GM20000 (cell line): ENCODE results near the gene MAGI1.

Experiments
- DNase-seq: peaks from one replicate; pipeline ENCODE4 v3.0.0; 2012; ENCODE audit warnings: low spot score
- CTCF ChIP-seq: IDR thresholded peaks from 2 replicates; pipeline ENCODE4 v1.5.1; 2012; ENCODE audit warnings: mild to moderate bottlenecking, control low read depth; ENCODE audit errors: extremely low read depth, missing control alignments

Gene MAGI1

GRCh38 chr3:65677486-65678010 lies 361.2 kb downstream of the MAGI1 start:
- no peak for TF ChIP-seq CTCF
- DNase-seq: no peak

- no peak for DNase-seq
- no peak for TF ChIP-seq CTCF
These were observed 362.1 kb downstream of the MAGI1 start for GRCh38 chr3:65676580-65676979.

DNA sequence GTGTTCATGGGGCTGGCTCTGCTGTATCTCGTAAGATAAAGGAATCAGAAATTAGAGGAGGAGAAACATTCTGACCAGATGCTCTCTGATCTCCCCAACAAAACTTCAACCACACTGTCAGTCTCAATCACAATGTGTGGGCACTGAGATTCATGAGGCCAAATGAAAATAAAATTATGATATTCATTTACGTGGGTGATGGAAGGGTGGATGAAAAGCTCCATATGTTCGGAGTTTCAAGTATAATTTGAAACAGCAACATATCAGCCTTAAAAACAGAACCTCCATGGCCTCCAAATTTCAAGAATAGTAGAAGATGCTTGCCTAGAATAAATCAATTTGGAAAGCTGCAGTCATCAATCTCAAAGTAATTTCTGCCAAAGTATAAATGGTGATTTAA lies 363.7 kb downstream of the MAGI1 start:
- no peak for DNase-seq
- TF ChIP-seq CTCF: no peak

GRCh38 chr3:65674226-65674625 lies 364.5 kb downstream of the MAGI1 start:
- TF ChIP-seq CTCF: no peak
- no peak for DNase-seq

GRCh38 chr3:65672871-65673815 lies 365.6 kb downstream of the MAGI1 start:
- DNase-seq: peak; percentile 26
- TF ChIP-seq CTCF: peak; percentile 62

DNA sequence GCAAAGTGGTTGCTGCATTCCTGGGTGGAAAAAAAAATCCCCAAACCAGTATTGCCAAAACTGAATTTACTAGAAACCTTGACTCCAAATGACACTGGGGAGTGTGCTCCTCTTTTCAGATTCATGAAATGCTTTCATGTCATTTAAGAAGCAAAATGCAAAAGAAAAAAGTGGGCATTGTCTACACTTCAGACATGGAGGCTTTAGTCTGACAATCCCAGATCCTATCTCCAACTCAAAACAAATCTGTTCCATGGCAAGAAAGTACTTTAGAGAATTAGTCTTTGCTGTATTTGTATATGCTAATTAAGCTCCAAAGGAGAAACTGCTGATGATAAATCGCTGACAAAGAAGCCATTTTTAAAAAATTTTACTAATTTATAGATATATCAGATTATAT lies 366.7 kb downstream of the MAGI1 start:
- DNase-seq: no peak

More for the DNA sequence above, 366.7 kb downstream of the MAGI1 start:
- TF ChIP-seq CTCF: no peak
